Cerebellar cortex (tissue), 1 donor: Measurements from ENCODE around the gene ACP2.
"Not testable (repeated sequence)": the region's sequence is repeated elsewhere in the genome, so short reads cannot be mapped to it uniquely, and the experiment has no call there.

Source experiments
- DNase-seq: peaks from one replicate; pipeline ENCODE4 v3.0.0-alpha.2; 2015; ENCODE audit warnings: low spot score

The ACP2 gene

GRCh38 chr11:47241841-47242301, 6.7 kb downstream of the ACP2 start:
- DNase-seq = no peak

DNA sequence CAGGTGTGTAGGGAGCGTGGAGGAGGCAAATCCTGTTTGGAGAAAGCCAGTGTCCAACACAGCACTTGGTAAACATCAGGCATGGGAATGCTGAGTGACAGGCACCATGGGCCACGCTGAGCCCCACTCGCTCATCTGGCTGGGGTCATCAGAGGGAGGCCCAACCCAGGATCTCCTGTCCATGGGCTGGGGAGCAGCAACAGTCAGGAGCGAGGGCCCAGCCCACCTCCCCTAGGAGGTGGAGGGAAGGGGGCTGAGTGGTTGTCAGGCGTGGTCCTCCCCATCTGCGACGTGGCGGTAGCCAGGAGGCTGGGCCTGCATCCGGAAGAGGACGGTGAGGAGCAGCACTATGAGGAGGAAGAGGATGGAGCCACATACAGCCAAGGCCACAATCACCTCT, 8.8 kb downstream of the ACP2 start:
- no peak for DNase-seq

GRCh38 chr11:47236482-47236881, 12.1 kb downstream of the ACP2 start:
- DNase-seq = peak; percentile 32

GRCh38 chr11:47235163-47235562, 13.5 kb downstream of the ACP2 start:
- DNase-seq = peak; percentile 37

- DNase-seq = peak; percentile 80
Observed at GRCh38 chr11:47234669-47235100, 13.9 kb downstream of the ACP2 start.

DNA sequence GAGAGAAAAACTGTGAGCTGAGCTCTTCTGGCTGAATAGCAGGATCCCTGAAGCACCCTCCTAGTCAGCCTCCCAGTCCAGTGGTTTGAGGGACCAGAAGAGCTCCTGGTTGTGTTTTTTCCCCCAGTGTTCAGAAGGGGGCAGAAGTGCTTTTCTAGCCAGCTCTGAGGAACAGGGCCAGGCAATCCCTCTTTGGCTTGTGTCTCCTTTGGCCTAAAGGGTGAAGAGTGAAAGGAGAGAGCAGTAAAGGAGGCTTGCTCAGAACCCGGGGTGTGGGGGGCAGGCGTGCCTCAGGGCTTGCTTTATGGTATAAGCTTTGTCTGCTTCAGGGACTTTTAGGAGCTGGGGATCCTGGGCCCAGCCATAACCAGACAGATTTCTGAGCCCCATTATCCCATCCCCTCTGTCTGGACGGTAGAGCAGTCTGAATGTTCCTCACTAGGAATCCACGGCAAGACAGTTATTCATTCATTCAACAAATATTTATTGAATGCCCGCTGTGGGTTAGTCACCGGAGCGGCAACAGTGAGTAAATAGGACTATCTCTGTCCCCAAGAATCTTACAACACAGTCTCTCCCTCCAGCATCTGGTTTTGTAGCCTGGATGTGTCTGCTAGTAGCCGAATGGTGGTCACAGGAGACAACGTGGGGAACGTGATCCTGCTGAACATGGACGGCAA, 14.5 kb downstream of the ACP2 start:
- DNase-seq = peak; percentile 79

GRCh38 chr11:47233051-47233450, 15.6 kb downstream of the ACP2 start:
- no peak for DNase-seq

DNA sequence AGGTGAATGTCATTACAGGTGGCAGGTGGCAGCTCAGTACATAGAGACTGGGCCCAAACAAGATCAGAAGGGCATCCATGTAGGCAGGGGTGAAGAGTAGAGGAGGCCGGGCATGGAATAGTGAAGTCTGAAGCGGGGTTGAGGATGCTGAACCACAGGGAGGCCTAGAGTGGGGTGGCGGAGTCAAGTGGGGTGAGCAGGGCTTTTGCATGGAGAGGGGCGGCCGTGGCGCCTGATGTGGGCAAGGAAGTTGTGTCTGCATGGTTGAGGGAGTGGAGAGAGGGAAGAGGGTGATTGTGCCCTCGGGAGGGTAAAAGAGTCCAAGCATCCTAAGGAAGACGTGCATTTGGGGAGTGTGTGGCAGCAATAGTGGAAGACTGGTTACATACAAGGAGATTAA, 19.5 kb downstream of the ACP2 start:
- DNase-seq = no peak

GRCh38 chr11:47225552-47226400, 22.8 kb downstream of the ACP2 start:
- no peak for DNase-seq

DNA sequence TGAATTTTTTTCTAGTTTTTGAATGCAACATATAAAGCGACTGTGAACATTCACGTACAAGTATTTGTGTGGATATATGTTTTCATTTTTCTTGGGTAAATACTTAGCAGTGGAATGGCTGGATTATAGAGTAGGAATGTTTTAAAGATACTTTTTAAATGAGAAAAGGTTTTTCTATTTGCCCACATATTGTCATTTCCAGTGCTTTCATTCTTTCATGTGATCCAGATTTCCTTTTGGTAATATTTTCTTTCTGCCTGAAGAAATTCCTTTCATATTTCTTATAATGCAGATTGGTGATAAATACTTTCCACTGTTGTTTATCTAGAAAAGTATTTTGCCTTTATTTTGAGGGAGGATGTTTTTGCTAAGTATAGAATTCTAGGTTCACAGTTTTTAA, 25.9 kb downstream of the ACP2 start:
- DNase-seq = no peak

GRCh38 chr11:47220401-47220821, 28.2 kb downstream of the ACP2 start:
- DNase-seq = no peak

GRCh38 chr11:47216121-47216798, 32.4 kb downstream of the ACP2 start:
- DNase-seq = peak; percentile 57

- DNase-seq = peak; percentile 52
Observed at GRCh38 chr11:47215366-47215910, 33.2 kb downstream of the ACP2 start.

GRCh38 chr11:47213950-47214565, 34.6 kb downstream of the ACP2 start:
- peak; percentile 96 for DNase-seq

DNA sequence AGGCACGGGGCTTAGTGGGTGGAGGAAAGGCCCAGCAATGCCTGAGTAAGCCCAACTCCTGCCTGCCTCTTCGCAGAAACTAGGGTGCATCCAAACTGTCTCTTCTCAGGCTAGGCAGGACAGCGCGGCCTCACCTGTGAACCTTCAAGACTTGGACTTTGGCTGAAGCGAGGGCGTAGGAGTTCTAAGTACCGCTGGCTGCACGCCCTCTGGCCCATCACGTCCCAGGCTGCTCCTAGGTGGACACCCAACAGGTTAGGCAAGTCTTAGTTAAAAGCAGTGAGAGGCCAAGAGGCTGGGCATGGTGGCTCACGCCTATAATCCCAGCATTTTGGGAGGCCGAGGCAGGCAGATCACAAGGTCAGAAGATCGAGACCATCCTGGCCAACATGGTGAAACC, 35.7 kb downstream of the ACP2 start:
- no peak for DNase-seq

GRCh38 chr11:47208628-47209027, 40.0 kb downstream of the ACP2 start:
- no peak for DNase-seq

DNA sequence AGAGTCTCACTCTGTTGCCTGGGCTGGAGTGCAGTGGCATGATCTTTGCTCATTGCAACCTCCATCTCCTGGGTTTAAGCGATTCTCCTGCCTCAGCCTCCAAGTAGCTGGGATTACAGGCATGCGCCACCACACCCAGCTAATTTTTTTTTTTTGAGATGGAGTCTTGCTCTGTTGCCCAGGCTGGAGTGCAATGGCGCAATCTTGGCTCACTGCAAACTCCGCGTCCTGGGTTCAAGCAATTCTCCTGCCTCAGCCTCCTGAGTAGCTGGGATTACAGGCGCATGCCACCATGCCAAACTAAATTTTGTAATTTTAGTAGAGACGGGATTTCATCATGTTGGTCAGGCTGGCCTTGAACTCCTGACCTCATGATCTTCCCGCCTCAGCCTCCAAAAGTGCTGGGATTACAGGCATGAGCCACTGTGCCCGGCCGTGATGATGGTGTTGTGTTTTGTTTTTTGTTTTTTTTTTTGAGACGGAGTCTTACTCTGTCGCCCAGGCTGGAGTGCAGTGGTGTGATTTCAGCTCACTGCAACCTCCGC, 40.5 kb downstream of the ACP2 start:
- DNase-seq = not testable (repeated sequence)

- no peak for DNase-seq
Observed at GRCh38 chr11:47207459-47207858, 41.2 kb downstream of the ACP2 start.

DNA sequence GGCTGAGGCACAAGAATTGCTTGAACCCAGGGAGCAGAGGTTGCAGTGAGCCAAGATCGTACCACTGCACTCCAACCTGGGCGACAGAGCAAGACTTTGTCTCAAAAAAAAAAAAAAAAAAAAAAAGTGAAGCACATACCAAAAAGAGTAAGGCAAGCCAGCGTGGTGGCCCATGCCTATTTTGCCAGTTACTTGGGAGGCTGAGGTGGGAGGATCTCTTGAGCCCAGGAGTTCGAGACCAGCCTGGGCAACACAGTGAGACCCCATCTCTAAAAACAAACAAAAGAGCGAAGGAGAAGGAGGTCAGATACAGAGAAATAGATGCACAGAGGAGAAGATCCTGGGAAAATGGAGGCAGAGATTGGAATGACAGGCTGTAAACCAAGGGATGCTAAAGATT, 42.0 kb downstream of the ACP2 start:
- DNase-seq = not testable (repeated sequence)

GRCh38 chr11:47204637-47204989, 44.0 kb downstream of the ACP2 start:
- DNase-seq = no peak

GRCh38 chr11:47202576-47202975, 46.0 kb downstream of the ACP2 start:
- DNase-seq = no peak

DNA sequence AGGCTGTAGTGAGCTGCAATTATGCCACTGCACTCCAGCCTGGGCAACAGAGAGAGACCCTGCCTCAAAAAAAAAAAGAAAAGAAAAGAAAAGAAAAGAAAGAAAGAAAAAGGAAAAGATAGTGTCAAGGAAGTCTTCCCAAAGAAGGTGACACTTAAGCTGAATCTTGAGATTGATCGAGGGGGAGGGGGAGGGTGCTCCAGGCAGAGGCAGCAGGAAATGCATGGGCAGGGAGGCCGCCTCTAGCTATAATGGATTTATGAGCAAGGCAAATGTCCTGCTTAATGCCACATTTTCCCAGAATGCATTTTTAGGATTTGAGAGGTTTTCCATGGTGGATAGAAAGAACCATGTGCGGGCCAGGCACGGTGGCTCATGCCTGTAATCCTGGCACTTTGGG, 47.6 kb downstream of the ACP2 start:
- no peak for DNase-seq
